Spinal cord (tissue), 10 donors: ENCODE data around the gene NR5A1. TPM values are rescaled to one million over a fixed set of nuclear protein-coding genes. Genes with fewer than 3 reads are reported as not detected.

Experiments used
- DNase-seq, 6 donors: peaks; one replicate each; pipeline versions ENCODE4 v3.0.0 to v3.0.0-alpha.2; 2013 to 2015; ENCODE audit warnings: low spot score in 6 of 6, low read depth in 4 of 6
- H3K27ac ChIP-seq: one replicate; pipeline ENCODE4 v1.5.1; 2013; ENCODE audit warnings: low read depth, low read length, control low read depth
- H3K27me3 ChIP-seq: one replicate; pipeline ENCODE4 v1.6.1; 2013; ENCODE audit warnings: low read length; ENCODE audit not compliant: control insufficient read depth, insufficient read depth
- H3K36me3 ChIP-seq: one replicate; pipeline ENCODE4 v1.6.1; 2013; ENCODE audit warnings: low read length; ENCODE audit not compliant: control insufficient read depth, insufficient read depth
- H3K4me1 ChIP-seq: one replicate; pipeline ENCODE4 v1.6.1; 2013; ENCODE audit warnings: low read length; ENCODE audit not compliant: control insufficient read depth, insufficient read depth
- H3K4me3 ChIP-seq: one replicate; pipeline ENCODE4 v1.5.1; 2013; ENCODE audit warnings: low read depth, low read length, control low read depth
- H3K9me3 ChIP-seq: one replicate; pipeline ENCODE4 v1.6.1; 2013; ENCODE audit warnings: low read length; ENCODE audit not compliant: control insufficient read depth, insufficient read depth
- WGBS: methylation state at CpG from one replicate; pipeline ENCODE4 v1.1.5; 2013; ENCODE audit warnings: missing lambda C conversion rate; ENCODE audit not compliant: insufficient coverage; 5-methylcytosine and 5-hydroxymethylcytosine counted together
- long read RNA-seq, 4 donors: transcript quantifications; one replicate each; lab custom pipeline, GENCODE V29; 2026
- polyA plus RNA-seq, 2 donors: library from polyadenylated mRNA; unstranded; fragments of 120-200 nt; gene quantifications; one replicate each; pipeline ENCODE4 v1.2.1, GENCODE V29; 2013; ENCODE audit not compliant: insufficient read length in 2 of 2
- total RNA-seq, 2 donors: library from RNA; depleted of rRNA in 1 of 2; stranded (reverse); fragments of 120-200 nt in 1 of 2; fragments of >200 nt in 1 of 2; gene quantifications; one replicate each; pipeline versions ENCODE4 v1.2.3 to v1.2.4, GENCODE V29; 2013 to 2014
- donor health status: healthy.

NR5A1 gene
- total RNA-seq = under 1 TPM; 0.10 to 0.11 TPM
- under 1 TPM; 0.08 to 0.09 TPM for polyA plus RNA-seq
- long read RNA-seq, donor 1 = 0 reads
- long read RNA-seq, donor 2 = 0 reads
- long read RNA-seq, donor 3 = 0 reads
- long read RNA-seq, donor 4 = 0 reads

DNA sequence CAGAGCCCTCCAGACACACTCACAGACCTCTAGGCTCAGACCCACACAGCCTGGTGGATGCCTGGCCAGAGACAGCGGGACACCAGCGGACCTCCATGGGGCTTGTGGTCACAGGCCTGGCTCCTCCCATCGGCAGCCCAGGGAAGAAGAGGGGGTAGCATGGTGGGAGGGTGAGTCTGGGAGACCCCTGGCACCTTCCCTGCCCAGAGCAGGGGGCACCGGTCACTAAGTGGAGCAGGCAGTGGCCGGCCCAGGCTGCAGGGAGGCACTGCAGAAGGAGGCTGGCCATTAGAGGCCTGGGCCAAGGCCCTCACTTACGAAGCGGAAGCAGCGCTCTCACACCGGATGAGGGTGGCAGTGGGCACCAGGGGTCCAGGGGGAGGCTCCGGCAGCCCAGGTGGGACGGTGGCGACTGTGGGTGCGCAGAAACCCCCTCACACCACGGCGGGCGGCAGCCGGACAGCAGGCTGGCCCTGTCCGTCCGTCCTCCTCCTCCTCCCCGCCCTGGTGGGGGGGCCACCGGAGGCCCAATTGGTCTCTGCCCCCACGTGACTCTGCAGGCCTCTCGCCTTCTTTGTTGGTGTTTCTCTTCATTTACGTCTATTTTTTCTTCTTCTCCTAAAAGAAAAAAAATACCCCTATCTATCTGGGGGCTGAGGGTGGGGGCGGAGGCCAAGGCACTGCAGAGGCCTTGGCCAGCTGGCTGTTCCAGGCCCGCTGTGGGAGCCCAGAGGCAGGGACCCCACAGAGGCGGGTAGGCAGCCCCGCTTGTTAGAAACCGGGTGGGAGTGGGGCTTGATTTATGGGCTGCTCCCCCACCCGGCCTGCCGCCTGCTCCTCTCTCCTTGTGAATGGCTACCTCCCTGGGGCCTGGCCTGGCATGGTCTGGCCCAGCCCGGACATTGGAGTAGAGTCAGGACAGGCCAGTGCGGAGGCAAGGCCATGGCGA lies at the start of gene NR5A1:
TSS of gene NR5A1 (minus strand) at position 469 of the 949 bp plus-strand sequence. CDS start 4,004 bp downstream, outside the sequence.
- Histone ChIP-seq H3K36me3 (no peaks in the 10 kb centered on the region), H3K27ac (no peak within 1 kb of the TSS), H3K27me3 (peaks cover 46% of the 10 kb centered on the region), H3K4me3 (no peak within 1 kb of the TSS), H3K9me3 (no peaks in the 10 kb centered on the region), H3K4me1 (peaks cover 20% of the 10 kb centered on the region)
- WGBS = 81% methylated on average over 27 of the region's 34 CpGs
- no peak for DNase-seq

GRCh38 chr9:124555043-124555442 lies 47.8 kb upstream of the NR5A1 start:
- no peaks in the 10 kb centered on the region for H3K36me3 ChIP-seq
- WGBS = no CpG with 5 or more reads among the region's 3 CpGs
- H3K27ac ChIP-seq = no peak overlapping the region
- no peaks in the 10 kb centered on the region for H3K27me3 ChIP-seq
- no peak for DNase-seq
- no peaks in the 10 kb centered on the region for H3K9me3 ChIP-seq
- no peak overlapping the region for H3K4me3 ChIP-seq
- H3K4me1 ChIP-seq = no peaks in the 10 kb centered on the region

DNA sequence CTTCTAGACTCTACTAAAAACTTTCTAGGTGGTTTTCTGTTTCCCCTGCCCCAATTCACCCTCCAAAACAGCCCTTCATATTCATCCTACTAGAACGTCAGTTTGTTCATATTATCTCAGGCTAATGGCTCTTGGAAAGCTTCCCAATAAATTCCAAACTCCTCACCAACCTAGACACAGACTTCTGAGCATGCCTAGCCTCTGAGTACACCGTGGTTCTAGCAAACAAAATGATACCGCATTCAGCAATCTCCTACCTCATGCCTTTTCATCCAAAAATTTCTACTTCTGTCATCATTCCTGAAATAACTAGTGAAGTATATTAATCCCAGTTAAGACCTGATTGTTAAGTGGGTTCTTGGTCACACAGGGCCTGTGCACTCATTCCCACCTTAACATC lies 46.5 kb upstream of the NR5A1 start:
- WGBS = 57% methylated on average over 1 of the region's 3 CpGs
- Histone ChIP-seq H3K36me3 (no peaks in the 10 kb centered on the region), H3K27me3 (no peaks in the 10 kb centered on the region), H3K4me3 (no peak overlapping the region), H3K9me3 (no peaks in the 10 kb centered on the region), H3K4me1 (no peaks in the 10 kb centered on the region), H3K27ac (no peak overlapping the region)
- no peak for DNase-seq

- no peak for DNase-seq
- WGBS = no CpG with 5 or more reads among the region's 2 CpGs
- Histone ChIP-seq H3K4me1 (no peaks in the 10 kb centered on the region), H3K27ac (no peak overlapping the region), H3K27me3 (no peaks in the 10 kb centered on the region), H3K4me3 (no peak overlapping the region), H3K9me3 (no peaks in the 10 kb centered on the region), H3K36me3 (no peaks in the 10 kb centered on the region)
These were observed 45.0 kb upstream of the NR5A1 start for GRCh38 chr9:124552273-124552605.

DNA sequence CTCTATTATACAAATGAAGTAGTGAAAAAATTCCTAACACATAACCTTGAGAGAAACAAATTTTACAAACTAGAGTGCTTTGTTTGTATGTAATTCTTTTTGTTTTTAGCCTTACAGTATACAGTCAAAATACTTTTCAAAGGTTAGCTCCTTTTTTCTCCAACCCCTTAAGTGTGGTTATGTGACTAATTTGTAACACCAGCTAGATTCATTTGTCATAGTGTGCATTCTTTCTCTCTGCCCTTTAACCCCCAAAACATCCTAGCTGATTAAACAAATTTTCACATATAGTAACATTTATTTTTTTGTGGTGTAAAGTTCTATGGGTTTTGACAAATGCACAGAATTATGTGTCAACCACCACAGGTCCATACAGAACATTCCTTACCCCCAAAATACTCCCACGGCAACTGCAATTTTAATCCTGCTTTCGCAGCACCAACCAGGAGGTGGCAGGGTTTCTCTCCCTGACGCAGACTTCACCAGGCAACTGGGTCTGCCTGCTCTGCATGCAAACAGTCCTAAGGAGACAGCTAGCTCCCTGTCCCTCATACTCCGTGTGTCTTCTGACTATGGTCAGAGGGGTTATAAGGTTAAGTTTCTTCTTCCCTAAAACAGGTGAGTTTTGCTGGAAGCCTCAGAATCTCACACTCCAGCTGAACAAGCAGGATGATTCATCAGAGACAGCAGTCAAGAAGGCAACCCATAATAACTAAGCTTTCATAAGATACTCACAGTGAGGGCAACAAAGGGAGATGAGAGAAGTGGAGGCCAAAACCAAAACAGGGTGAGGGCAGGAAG lies 44.5 kb upstream of the NR5A1 start:
- 13% methylated on average over 3 of the region's 4 CpGs for WGBS

GRCh38 chr9:124550072-124550471 lies 42.9 kb upstream of the NR5A1 start:
- Histone ChIP-seq H3K4me1 (no peaks in the 10 kb centered on the region), H3K9me3 (no peaks in the 10 kb centered on the region), H3K27ac (no peak overlapping the region), H3K4me3 (no peak overlapping the region), H3K36me3 (no peaks in the 10 kb centered on the region), H3K27me3 (no peaks in the 10 kb centered on the region)
- WGBS = 100% methylated on average over 1 of the region's 2 CpGs
- no peak for DNase-seq

More for the DNA sequence above, 44.5 kb upstream of the NR5A1 start:
- Histone ChIP-seq H3K27ac (no peak overlapping the region), H3K9me3 (no peaks in the 10 kb centered on the region), H3K36me3 (no peaks in the 10 kb centered on the region), H3K4me1 (no peaks in the 10 kb centered on the region), H3K27me3 (no peaks in the 10 kb centered on the region), H3K4me3 (no peak overlapping the region)
- peak; percentile 26 to 89 (median 44) for DNase-seq

DNA sequence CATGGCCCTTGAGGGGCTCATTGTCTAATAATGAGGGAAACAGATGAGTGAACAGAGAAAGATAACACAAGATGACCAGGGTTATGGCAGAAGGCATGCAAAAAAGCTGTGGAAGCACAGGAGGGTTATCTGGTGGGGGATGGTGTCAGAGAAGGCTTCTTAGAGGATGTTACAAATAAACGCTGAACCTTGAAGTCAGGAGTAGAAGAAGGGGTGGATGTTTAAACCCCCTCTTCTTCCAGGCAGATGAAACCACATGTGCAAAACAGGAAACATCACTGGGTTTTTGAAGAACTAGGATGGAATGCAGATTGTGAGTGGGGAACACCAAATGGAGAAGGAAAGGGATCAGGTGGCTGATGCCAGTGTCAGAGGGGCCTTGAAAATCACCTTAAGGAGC lies 41.8 kb upstream of the NR5A1 start:
- no CpG with 5 or more reads among the region's 1 CpG for WGBS
- Histone ChIP-seq H3K4me1 (no peaks in the 10 kb centered on the region), H3K4me3 (no peak overlapping the region), H3K27me3 (no peaks in the 10 kb centered on the region), H3K27ac (no peak overlapping the region), H3K36me3 (no peaks in the 10 kb centered on the region), H3K9me3 (no peaks in the 10 kb centered on the region)
- DNase-seq = no peak

- no peaks in the 10 kb centered on the region for H3K27me3 ChIP-seq
- H3K27ac ChIP-seq = no peak overlapping the region
- no peak for DNase-seq
- H3K36me3 ChIP-seq = no peaks in the 10 kb centered on the region
- 100% methylated on average over 2 of the region's 2 CpGs for WGBS
- no peak overlapping the region for H3K4me3 ChIP-seq
- no peaks in the 10 kb centered on the region for H3K9me3 ChIP-seq
- H3K4me1 ChIP-seq = no peaks in the 10 kb centered on the region
These were observed 37.3 kb upstream of the NR5A1 start for GRCh38 chr9:124544535-124544934.

GRCh38 chr9:124541824-124542223 lies 34.6 kb upstream of the NR5A1 start:
- Histone ChIP-seq H3K4me3 (no peak overlapping the region), H3K27ac (no peak overlapping the region), H3K9me3 (no peaks in the 10 kb centered on the region), H3K27me3 (no peaks in the 10 kb centered on the region), H3K4me1 (peaks cover 3% of the 10 kb centered on the region), H3K36me3 (peaks cover 7% of the 10 kb centered on the region)
- DNase-seq = no peak
